CD4-positive, alpha-beta T cell treated with Interleukin-6 at 100 ng/mL for 8 hours (primary cell): ENCODE results near the gene OTOGL.
A peak's percentile ranks its signal among the peaks of the same experiment; 100 is the strongest.

Source experiments
- DNase-seq: peaks from one replicate; pipeline ENCODE4 v3.0.0-alpha.2; 2020; ENCODE audit warnings: mixed read lengths, low spot score

The OTOGL gene

GRCh38 chr12:80099259-80099658 is at the start of gene OTOGL:
TSS of gene OTOGL (plus strand) at chr12:80099537. CDS start at chr12:80209432, 109,895 bp downstream.
- DNase-seq: no peak

- DNase-seq: no peak
Measured at GRCh38 chr12:80050236-80050635, 49.1 kb upstream of the OTOGL start.

- DNase-seq: no peak
Measured at GRCh38 chr12:80053051-80053790, 46.1 kb upstream of the OTOGL start.

- DNase-seq: no peak
Measured at GRCh38 chr12:80056232-80056631, 43.1 kb upstream of the OTOGL start.

GRCh38 chr12:80056845-80057244 is 42.5 kb upstream of the OTOGL start:
- DNase-seq: no peak

- no peak for DNase-seq
Measured at GRCh38 chr12:80058586-80058985, 40.8 kb upstream of the OTOGL start.

GRCh38 chr12:80059102-80059501 is 40.2 kb upstream of the OTOGL start:
- DNase-seq: no peak

- DNase-seq: no peak
Measured at GRCh38 chr12:80059875-80060274, 39.5 kb upstream of the OTOGL start.

GRCh38 chr12:80064269-80064668 is 35.1 kb upstream of the OTOGL start:
- no peak for DNase-seq

GRCh38 chr12:80064951-80065350 is 34.4 kb upstream of the OTOGL start:
- no peak for DNase-seq

GRCh38 chr12:80068173-80068572 is 31.2 kb upstream of the OTOGL start:
- DNase-seq: no peak

- peak; percentile 57 for DNase-seq
Measured at GRCh38 chr12:80083892-80084614, 15.3 kb upstream of the OTOGL start.

GRCh38 chr12:80086025-80086424 is 13.3 kb upstream of the OTOGL start:
- DNase-seq: no peak

GRCh38 chr12:80087486-80088213 is 11.7 kb upstream of the OTOGL start:
- DNase-seq: no peak

GRCh38 chr12:80100591-80100990 is 1.3 kb downstream of the OTOGL start:
- no peak for DNase-seq

GRCh38 chr12:80101126-80101525 is 1.8 kb downstream of the OTOGL start:
- DNase-seq: no peak

GRCh38 chr12:80107221-80107620 is 7.9 kb downstream of the OTOGL start:
- no peak for DNase-seq

GRCh38 chr12:80116735-80117134 is 17.4 kb downstream of the OTOGL start:
- DNase-seq: no peak

- no peak for DNase-seq
Measured at GRCh38 chr12:80118565-80119324, 19.4 kb downstream of the OTOGL start.

GRCh38 chr12:80120994-80121393 is 21.7 kb downstream of the OTOGL start:
- no peak for DNase-seq

GRCh38 chr12:80121661-80122060 is 22.3 kb downstream of the OTOGL start:
- no peak for DNase-seq

- no peak for DNase-seq
Measured at GRCh38 chr12:80129895-80130530, 30.7 kb downstream of the OTOGL start.
